Measurements from ENCODE around the gene SORBS1. TPM values are rescaled to one million over a fixed set of nuclear protein-coding genes. Genes with fewer than 3 reads are reported as not detected.

The SORBS1 gene
- total and polyA plus RNA-seq, 2 of the 13 experiments (the other 11 are each of a cell fraction or from before 2014, with no cell fraction given) = 16.8 to 39.8 TPM

DNA sequence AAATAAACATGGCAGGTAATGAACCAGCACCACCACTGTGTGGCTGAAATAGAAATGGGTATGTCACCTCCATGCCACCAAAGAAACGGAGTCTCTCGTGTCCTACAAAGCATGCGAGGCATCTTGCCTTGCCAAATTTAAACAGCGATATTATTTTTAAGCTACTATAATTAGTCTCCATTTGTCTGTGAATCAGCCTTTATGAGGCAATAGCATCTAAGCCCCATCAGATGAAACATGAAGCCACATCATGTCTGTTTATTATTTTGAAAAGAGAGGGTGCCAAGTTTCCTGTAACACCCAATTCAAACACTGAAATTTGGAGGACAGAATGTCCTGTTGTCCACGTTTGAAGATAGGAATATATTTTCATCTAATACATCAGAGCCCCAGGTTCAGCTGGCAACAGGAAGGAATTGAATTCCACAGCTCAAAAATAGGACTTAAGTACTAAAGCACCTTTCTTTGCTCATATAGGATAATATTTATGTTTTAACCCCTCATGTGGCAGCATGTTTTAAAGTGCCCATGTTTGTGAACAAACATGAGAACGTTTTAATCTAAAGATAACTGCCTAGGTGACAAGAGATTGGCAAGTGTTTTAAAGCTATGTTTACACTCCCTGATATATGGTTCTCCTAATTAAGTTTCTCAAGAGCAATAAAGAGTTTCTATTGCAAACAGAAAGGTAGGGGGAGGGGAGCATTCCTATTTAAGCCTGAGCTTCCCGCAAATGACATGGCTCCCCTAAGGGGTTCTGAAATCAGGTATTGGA lies 86.8 kb downstream of the SORBS1 start (continued):
- 0 out of 2 replicates have a peak, but pooled peaks have one; percentile 14 for TF ChIP-seq SOX5 (CRISPR knock-in tag; IDR thresholded peaks at IDR 0.05; ENCODE audit: borderline replicate concordance)
- 0 out of 2 replicates have a peak, but pooled peaks have one; percentile 8 for TF ChIP-seq HMG20A (CRISPR knock-in tag; IDR thresholded peaks at IDR 0.05; ENCODE audit: borderline replicate concordance)
- TF ChIP-seq ZBTB21 (CRISPR knock-in tag; IDR thresholded peaks at IDR 0.05) = no peak
- peak; percentile 68 for TF ChIP-seq ZNF652 (CRISPR knock-in tag; IDR thresholded peaks at IDR 0.05; ENCODE audit: borderline replicate concordance, low read depth)

- H3K79me2 ChIP-seq (ENCODE audit: insufficient read depth, low read length) = peaks cover 33% of the 10 kb centered on the region
- ChIA-PET POLR2A (no interaction called here), CTCF (ENCODE audit: low intra/inter-chr PET ratio, low total read pairs) (no interaction called here)
- ATAC-seq (no peak), FAIRE-seq (no peak), DNase-seq (ENCODE audit: low spot score) (peak; percentile 27)
- H4K20me1 ChIP-seq (ENCODE audit: insufficient read depth, low read length) = no peaks in the 10 kb centered on the region
- no peak overlapping the region for H3K4me3 ChIP-seq (replicated peaks in 1 of 3; ENCODE audit: insufficient read depth in 1 of 3, low read depth in 2 of 3, low read length in 3 of 3)
- no peaks in the 10 kb centered on the region; a peak in 1 of 5 replicates for H3K36me3 ChIP-seq (replicated peaks in 1 of 2; ENCODE audit: control insufficient read depth in 1 of 2, insufficient read depth in 2 of 2, low read length in 2 of 2)
- H3K4me2 ChIP-seq (ENCODE audit: low read depth, low read length) = no peak overlapping the region
- intact Hi-C loops (cut with micrococcal nuclease; ENCODE audit: unreplicated experiment) = no loop called here
- 79% methylated on average over 13 of the region's 13 CpGs for WGBS (ENCODE audit: low lambda C conversion rate)
- no peak overlapping the region for H3K9ac ChIP-seq (ENCODE audit: insufficient read depth, low read depth, low read length)
- H3K4me1 ChIP-seq (ENCODE audit: insufficient read depth, low read length) = peaks cover 100% of the 10 kb centered on the region
- in situ Hi-C loops (cut with HindIII; ENCODE audit: extremely low pct_ligation_motif_present, low pct_unique_long_range_greater_than_20kb) = no loop called here
- H3K27me3 ChIP-seq (ENCODE audit: control insufficient read depth in 1 of 2, insufficient read depth in 2 of 2, low read length in 2 of 2) = no peaks in the 10 kb centered on the region
- no peaks in the 10 kb centered on the region for H3K9me3 ChIP-seq (ENCODE audit: low read length)
- H3K27ac ChIP-seq (ENCODE audit: extremely low read length, insufficient read depth, low read length) = peak overlapping the region; percentile 33
- BruUV-seq (replicated peaks) = no TSS peak
- H2AFZ ChIP-seq (ENCODE audit: low read length) = no peak overlapping the region
- no peak for TF ChIP-seq KDM2A (CRISPR knock-in tag; IDR thresholded peaks at IDR 0.05; ENCODE audit: borderline replicate concordance, low read depth)
- no peak for TF ChIP-seq GATAD2A (CRISPR knock-in tag; IDR thresholded peaks at IDR 0.05)
- peak; percentile 68; the same call in 1 of the 2 replicates for TF ChIP-seq GFI1 (CRISPR knock-in tag; IDR thresholded peaks at IDR 0.05; ENCODE audit: borderline replicate concordance)
- TF ChIP-seq CENPX (CRISPR knock-in tag; IDR thresholded peaks at IDR 0.05) = no peak
- no peak for TF ChIP-seq TRIM22 (IDR thresholded peaks at IDR 0.05)
- no peak for TF ChIP-seq ZNF414 (CRISPR knock-in tag; IDR thresholded peaks at IDR 0.05)
- TF ChIP-seq NR3C1 (CRISPR knock-in tag; IDR thresholded peaks at IDR 0.05) = no peak
- TF ChIP-seq, protein P1, sequence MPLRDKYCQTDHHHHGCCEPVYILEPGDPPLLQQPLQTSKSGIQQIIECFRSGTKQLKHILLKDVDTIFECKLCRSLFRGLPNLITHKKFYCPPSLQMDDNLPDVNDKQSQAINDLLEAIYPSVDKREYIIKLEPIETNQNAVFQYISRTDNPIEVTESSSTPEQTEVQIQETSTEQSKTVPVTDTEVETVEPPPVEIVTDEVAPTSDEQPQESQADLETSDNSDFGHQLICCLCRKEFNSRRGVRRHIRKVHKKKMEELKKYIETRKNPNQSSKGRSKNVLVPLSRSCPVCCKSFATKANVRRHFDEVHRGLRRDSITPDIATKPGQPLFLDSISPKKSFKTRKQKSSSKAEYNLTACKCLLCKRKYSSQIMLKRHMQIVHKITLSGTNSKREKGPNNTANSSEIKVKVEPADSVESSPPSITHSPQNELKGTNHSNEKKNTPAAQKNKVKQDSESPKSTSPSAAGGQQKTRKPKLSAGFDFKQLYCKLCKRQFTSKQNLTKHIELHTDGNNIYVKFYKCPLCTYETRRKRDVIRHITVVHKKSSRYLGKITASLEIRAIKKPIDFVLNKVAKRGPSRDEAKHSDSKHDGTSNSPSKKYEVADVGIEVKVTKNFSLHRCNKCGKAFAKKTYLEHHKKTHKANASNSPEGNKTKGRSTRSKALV (CRISPR knock-in tag; IDR thresholded peaks at IDR 0.05) = no peak
- TF ChIP-seq TCF7 (IDR thresholded peaks at IDR 0.05; ENCODE audit: low read depth) = no peak
- TF ChIP-seq ATF4 (CRISPR knock-in tag; IDR thresholded peaks at IDR 0.05) = peak in 1 of 2 experiments; percentile 15; a peak in 1 of 4 replicates
- peak; percentile 21; the same call in 1 of the 2 replicates for TF ChIP-seq ZMYM4 (CRISPR knock-in tag; IDR thresholded peaks at IDR 0.05)
- no peak for TF ChIP-seq ZNF644 (CRISPR knock-in tag; IDR thresholded peaks at IDR 0.05; ENCODE audit: low read depth)
- TF ChIP-seq HOXD1 (CRISPR knock-in tag; IDR thresholded peaks at IDR 0.05) = no peak
- peak; percentile 32; the same call in 1 of the 2 replicates for TF ChIP-seq CEBPG (CRISPR knock-in tag; IDR thresholded peaks at IDR 0.05)
- no peak for TF ChIP-seq SIX4 (CRISPR knock-in tag; IDR thresholded peaks at IDR 0.05)
Observed at GRCh38 chr10:95472304-95473088, 88.7 kb downstream of the SORBS1 start.
